HG02981 (cell line): Measurements from ENCODE around the gene RHBDL3.
"Not testable (repeated sequence)": the region's sequence is repeated elsewhere in the genome, so short reads cannot be mapped to it uniquely, and the experiment has no call there.

Experiments
- ATAC-seq: cut with Tn5 transposase; IDR thresholded peaks from one replicate; pipeline ENCODE4 v1.9.1; 2021; ENCODE audit warnings: mild to moderate bottlenecking, moderate library complexity; ENCODE audit not compliant: unreplicated experiment

RHBDL3 gene

GRCh38 chr17:32265192-32265923, at the start of gene RHBDL3:
Gene RHBDL3, plus strand, starts transcription at chr17:32265832. Its CDS starts 358 bp downstream, at chr17:32266190.
- no peak for ATAC-seq

GRCh38 chr17:32222621-32223020, 43.0 kb upstream of the RHBDL3 start:
- no peak for ATAC-seq

- no peak for ATAC-seq
Observed at GRCh38 chr17:32223703-32224102, 41.9 kb upstream of the RHBDL3 start.

- ATAC-seq: no peak
Observed at GRCh38 chr17:32226886-32227285, 38.7 kb upstream of the RHBDL3 start.

- no peak for ATAC-seq
Observed at GRCh38 chr17:32227910-32228309, 37.7 kb upstream of the RHBDL3 start.

GRCh38 chr17:32235588-32235987, 30.0 kb upstream of the RHBDL3 start:
- ATAC-seq: no peak

GRCh38 chr17:32239456-32239855, 26.2 kb upstream of the RHBDL3 start:
- no peak for ATAC-seq

- no peak for ATAC-seq
Observed at GRCh38 chr17:32240750-32241149, 24.9 kb upstream of the RHBDL3 start.

GRCh38 chr17:32241640-32242039, 24.0 kb upstream of the RHBDL3 start:
- ATAC-seq: no peak

- ATAC-seq: no peak
Observed at GRCh38 chr17:32249475-32249874, 16.2 kb upstream of the RHBDL3 start.

GRCh38 chr17:32253117-32253611, 12.5 kb upstream of the RHBDL3 start:
- ATAC-seq: no peak

- no peak for ATAC-seq
Observed at GRCh38 chr17:32256012-32256700, 9.5 kb upstream of the RHBDL3 start.

- ATAC-seq: no peak
Observed at GRCh38 chr17:32256701-32257019, 9.0 kb upstream of the RHBDL3 start.

GRCh38 chr17:32258383-32259140, 7.1 kb upstream of the RHBDL3 start:
- no peak for ATAC-seq

- ATAC-seq: no peak
Observed at GRCh38 chr17:32259586-32259985, 6.0 kb upstream of the RHBDL3 start.

- no peak for ATAC-seq
Observed at GRCh38 chr17:32261417-32261736, 4.3 kb upstream of the RHBDL3 start.

- no peak for ATAC-seq
Observed at GRCh38 chr17:32261936-32262510, 3.6 kb upstream of the RHBDL3 start.

GRCh38 chr17:32263515-32263914, 2.1 kb upstream of the RHBDL3 start:
- ATAC-seq: not testable (repeated sequence)

- ATAC-seq: no peak
Observed at GRCh38 chr17:32264140-32264799, 1.4 kb upstream of the RHBDL3 start.

- no peak for ATAC-seq
Observed at GRCh38 chr17:32264823-32265191, 825 bp upstream of the RHBDL3 start.

GRCh38 chr17:32266051-32266388, 388 bp downstream of the RHBDL3 start:
- no peak for ATAC-seq
